ENCODE data around the gene FGF14. TPM values are rescaled to one million over a fixed set of nuclear protein-coding genes. Genes with fewer than 3 reads are reported as not detected.

Gene FGF14
- total RNA-seq, 1 donor from 2014 or later, result 4.6 TPM

DNA sequence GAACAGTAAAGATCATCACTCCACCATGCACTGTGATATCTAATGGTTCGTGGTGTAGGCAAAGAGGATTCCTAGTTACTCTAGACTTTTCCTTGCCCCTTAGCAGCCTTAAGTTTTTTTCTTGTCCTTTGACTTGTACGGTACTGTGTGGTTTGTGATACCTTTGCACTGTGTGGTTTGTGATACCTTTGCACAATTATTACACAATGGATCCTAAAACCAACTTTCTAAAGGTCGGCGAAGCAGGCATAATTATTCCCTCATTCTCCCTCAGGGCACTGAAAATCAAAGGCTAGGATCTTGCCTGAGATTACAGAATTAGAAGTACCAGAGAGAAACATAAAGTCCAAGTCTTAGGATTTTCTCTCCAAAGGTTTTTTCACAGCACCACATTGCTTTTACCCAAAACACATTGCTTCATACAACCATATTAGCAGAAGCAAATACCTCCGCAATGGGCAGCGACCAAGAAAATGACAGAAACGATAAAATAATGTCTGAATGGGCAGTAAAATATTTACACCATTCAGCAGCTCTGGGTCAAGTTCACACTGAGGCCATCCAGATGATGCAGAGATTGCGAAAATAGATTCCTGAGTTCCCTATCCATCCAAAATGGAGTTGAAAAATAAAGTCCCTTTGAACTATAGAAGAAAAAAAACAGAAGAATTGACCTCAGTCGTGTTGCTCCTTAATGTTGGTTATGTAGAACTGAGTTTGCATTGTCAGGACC is 106.4 kb downstream of the FGF14 start:
- TF ChIP-seq, protein P1, sequence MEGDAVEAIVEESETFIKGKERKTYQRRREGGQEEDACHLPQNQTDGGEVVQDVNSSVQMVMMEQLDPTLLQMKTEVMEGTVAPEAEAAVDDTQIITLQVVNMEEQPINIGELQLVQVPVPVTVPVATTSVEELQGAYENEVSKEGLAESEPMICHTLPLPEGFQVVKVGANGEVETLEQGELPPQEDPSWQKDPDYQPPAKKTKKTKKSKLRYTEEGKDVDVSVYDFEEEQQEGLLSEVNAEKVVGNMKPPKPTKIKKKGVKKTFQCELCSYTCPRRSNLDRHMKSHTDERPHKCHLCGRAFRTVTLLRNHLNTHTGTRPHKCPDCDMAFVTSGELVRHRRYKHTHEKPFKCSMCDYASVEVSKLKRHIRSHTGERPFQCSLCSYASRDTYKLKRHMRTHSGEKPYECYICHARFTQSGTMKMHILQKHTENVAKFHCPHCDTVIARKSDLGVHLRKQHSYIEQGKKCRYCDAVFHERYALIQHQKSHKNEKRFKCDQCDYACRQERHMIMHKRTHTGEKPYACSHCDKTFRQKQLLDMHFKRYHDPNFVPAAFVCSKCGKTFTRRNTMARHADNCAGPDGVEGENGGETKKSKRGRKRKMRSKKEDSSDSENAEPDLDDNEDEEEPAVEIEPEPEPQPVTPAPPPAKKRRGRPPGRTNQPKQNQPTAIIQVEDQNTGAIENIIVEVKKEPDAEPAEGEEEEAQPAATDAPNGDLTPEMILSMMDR (IDR thresholded peaks at IDR 0.05; ENCODE audit: unreplicated experiment), result no peak
- Mint-ChIP-seq H3K27me3 (no peaks in the 10 kb centered on the region), H3K4me3 (ENCODE audit: low read depth) (no peak overlapping the region), H3K4me1 (ENCODE audit: low read depth) (no peaks in the 10 kb centered on the region), H3K9me3 (ENCODE audit: low read depth) (no peaks in the 10 kb centered on the region), H3K36me3 (ENCODE audit: insufficient read depth) (no peaks in the 10 kb centered on the region), H3K27ac (no peak overlapping the region)
- DNase-seq (ENCODE audit: low spot score, unreplicated experiment), result no peak

DNA sequence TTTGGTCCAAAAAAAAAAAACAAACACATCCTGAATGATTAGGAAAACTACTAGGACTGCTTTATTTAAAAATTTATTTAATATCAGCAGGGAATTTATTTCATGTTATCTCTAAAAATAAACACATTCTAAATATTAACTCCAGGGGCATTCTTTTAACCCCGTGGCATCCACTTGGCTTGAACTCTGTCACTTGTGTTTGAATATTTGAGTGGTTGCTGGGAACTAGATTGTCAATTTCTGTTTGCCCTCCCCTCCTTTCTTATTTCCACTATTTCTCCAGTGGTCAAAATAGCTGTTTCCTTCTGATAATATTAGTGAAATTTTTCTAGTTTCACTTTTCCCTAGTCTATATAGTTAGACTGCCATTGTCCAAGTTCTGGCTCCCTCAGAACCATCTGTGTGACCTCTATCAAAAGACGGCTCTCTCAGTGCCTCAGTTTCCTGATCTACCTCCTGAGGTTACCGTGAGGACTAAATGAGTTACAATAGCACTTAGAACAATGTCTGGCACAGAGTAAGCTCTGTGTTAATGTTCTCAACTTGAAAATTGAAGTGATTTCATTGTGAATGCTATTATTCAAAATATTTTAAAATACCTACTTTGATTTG is 107.3 kb downstream of the FGF14 start:
- DNase-seq (ENCODE audit: low spot score, unreplicated experiment), result no peak

DNA sequence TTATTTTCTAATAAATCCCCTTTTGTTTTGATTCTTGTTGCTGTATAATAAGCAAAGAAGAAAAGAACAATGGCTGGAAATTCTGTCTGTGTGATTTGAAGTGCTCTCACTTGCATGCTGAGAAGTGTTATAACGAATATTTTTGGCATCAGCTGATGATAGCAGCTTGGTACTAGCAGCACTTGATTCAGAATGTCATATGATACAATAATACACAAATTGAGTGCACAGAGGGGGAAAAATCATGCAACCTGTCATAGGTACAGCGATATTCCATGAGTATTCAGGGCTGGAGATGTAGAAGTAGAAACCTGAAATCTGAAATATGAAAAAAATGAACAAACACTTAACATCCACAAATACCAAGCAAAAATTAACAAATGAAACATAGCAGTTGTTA is 108.1 kb downstream of the FGF14 start:
- no peaks in the 10 kb centered on the region for H3K4me1 Mint-ChIP-seq (ENCODE audit: low read depth)

More for the DNA sequence above, 107.3 kb downstream of the FGF14 start:
- H3K27ac Mint-ChIP-seq, result no peak overlapping the region
- H3K36me3 Mint-ChIP-seq (ENCODE audit: insufficient read depth), result no peaks in the 10 kb centered on the region
- no peaks in the 10 kb centered on the region for H3K4me1 Mint-ChIP-seq (ENCODE audit: low read depth)
- H3K4me3 Mint-ChIP-seq (ENCODE audit: low read depth), result no peak overlapping the region
- H3K27me3 Mint-ChIP-seq, result no peaks in the 10 kb centered on the region
- H3K9me3 Mint-ChIP-seq (ENCODE audit: low read depth), result no peaks in the 10 kb centered on the region
- TF ChIP-seq, protein P1 (IDR thresholded peaks at IDR 0.05; ENCODE audit: unreplicated experiment), result no peak

DNA sequence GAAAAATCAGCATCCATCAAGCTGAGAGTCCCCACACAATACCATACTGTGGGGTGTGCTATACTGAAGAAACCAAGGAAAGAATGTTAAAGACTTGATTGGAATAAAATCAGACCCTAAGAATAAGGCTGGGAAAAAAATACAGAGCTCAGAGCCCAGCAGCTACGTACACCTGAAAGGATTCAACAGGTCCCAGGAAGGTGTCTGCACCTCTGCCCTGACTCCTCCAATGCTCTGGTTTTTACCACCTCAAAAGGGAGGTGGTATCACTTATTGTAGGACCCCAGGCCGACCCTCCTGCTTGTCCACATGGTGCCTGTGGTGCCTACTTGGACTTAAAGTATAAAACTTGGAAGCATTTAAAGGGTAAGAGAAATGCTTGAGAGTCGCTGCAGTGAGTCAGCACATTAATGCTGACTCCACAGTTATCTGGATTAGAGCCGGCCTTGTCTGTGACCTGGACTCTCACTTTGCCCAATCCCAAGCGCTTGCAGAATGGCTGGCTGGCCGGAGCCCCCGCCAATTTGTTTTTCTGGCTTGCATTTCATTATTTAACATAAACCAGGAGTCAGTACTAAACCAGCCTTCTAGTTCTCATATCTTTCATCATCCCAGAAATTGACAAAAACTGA is 110.1 kb downstream of the FGF14 start:
- no peak overlapping the region for H3K4me3 Mint-ChIP-seq (ENCODE audit: low read depth)
- no peak overlapping the region for H3K27ac Mint-ChIP-seq
- no peaks in the 10 kb centered on the region for H3K4me1 Mint-ChIP-seq (ENCODE audit: low read depth)
- DNase-seq (ENCODE audit: low spot score, unreplicated experiment), result no peak
- TF ChIP-seq, protein P1 (IDR thresholded peaks at IDR 0.05; ENCODE audit: unreplicated experiment), result no peak
- no peaks in the 10 kb centered on the region for H3K9me3 Mint-ChIP-seq (ENCODE audit: low read depth)
- no peaks in the 10 kb centered on the region for H3K36me3 Mint-ChIP-seq (ENCODE audit: insufficient read depth)
- no peaks in the 10 kb centered on the region for H3K27me3 Mint-ChIP-seq

More for the DNA sequence above, 108.1 kb downstream of the FGF14 start:
- Mint-ChIP-seq H3K36me3 (ENCODE audit: insufficient read depth) (no peaks in the 10 kb centered on the region), H3K27me3 (no peaks in the 10 kb centered on the region), H3K4me3 (ENCODE audit: low read depth) (no peak overlapping the region), H3K27ac (no peak overlapping the region), H3K9me3 (ENCODE audit: low read depth) (no peaks in the 10 kb centered on the region)
- DNase-seq (ENCODE audit: low spot score, unreplicated experiment), result no peak
- TF ChIP-seq, protein P1 (IDR thresholded peaks at IDR 0.05; ENCODE audit: unreplicated experiment), result no peak

DNA sequence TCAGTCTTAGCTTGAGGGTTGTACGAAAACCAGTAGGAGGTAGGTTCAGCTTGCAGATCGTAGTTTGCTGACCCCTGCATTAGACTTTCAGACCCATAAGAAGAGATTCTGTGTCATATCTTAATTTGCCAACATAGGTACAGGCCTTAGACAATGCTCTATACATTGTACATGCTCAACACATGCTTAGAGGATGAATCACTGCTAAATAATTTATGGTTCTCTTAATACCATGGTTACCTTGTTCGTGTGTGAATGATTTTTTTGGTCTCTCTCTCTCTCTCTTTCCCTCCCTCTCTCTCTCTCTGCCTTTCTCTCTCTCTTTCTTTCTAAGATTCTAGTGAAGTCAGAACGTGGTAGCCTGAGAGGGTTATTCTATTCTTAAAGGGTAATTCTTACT is 112.2 kb downstream of the FGF14 start:
- DNase-seq (ENCODE audit: low spot score, unreplicated experiment), result no peak
- H3K4me3 Mint-ChIP-seq (ENCODE audit: low read depth), result no peak overlapping the region
- no peaks in the 10 kb centered on the region for H3K36me3 Mint-ChIP-seq (ENCODE audit: insufficient read depth)
- TF ChIP-seq, protein P1 (IDR thresholded peaks at IDR 0.05; ENCODE audit: unreplicated experiment), result no peak
- H3K4me1 Mint-ChIP-seq (ENCODE audit: low read depth), result no peaks in the 10 kb centered on the region
- no peaks in the 10 kb centered on the region for H3K9me3 Mint-ChIP-seq (ENCODE audit: low read depth)
- H3K27me3 Mint-ChIP-seq, result no peaks in the 10 kb centered on the region
- H3K27ac Mint-ChIP-seq, result no peak overlapping the region

Data from progenitor cell of endocrine pancreas (in vitro differentiated cells).